GM23338 (cell line): Measurements from ENCODE around the gene CNTNAP2. TPM values are rescaled to one million over a fixed set of nuclear protein-coding genes. Genes with fewer than 3 reads are reported as not detected.
"Not testable (repeated sequence)": the region's sequence is repeated elsewhere in the genome, so short reads cannot be mapped to it uniquely, and the experiment has no call there.

Experiments used
- ATAC-seq: fragments of 200-7000 bp; cut with Tn5 transposase; 3 replicates; pipeline ENCODE4 v1.9.1; 2020
- DNase-seq: peaks from one replicate; pipeline ENCODE4 v3.0.0-alpha.2; 2015; ENCODE audit warnings: low spot score
- H2AFZ ChIP-seq: fragments of 200-600 bp; sonication (generic); 2 replicates; pipeline ENCODE4 v1.8.0; 2016; ENCODE audit warnings: antibody characterized with exemption, mild to moderate bottlenecking, moderate library complexity
- H3F3A ChIP-seq: fragments of 200-600 bp; sonication (generic); replicated peaks from 2 replicates; pipeline ENCODE4 v1.8.0; 2017; ENCODE audit warnings: antibody characterized with exemption, mixed run types, low read depth
- H3K27ac ChIP-seq: fragments of 200-600 bp; sonication (generic); 2 replicates; pipeline ENCODE4 v1.6.1; 2016; ENCODE audit warnings: low read depth
- H3K27me3 ChIP-seq: fragments of 200-600 bp; sonication (generic); 2 replicates; pipeline ENCODE4 v1.8.0; 2016; ENCODE audit warnings: mild to moderate bottlenecking, mixed run types, moderate library complexity; ENCODE audit not compliant: insufficient read depth
- H3K36me3 ChIP-seq: fragments of 200-600 bp; sonication (generic); 2 replicates; pipeline ENCODE4 v1.8.0; 2016; ENCODE audit warnings: mild to moderate bottlenecking; ENCODE audit not compliant: insufficient read depth
- H3K4me1 ChIP-seq: fragments of 200-600 bp; sonication (generic); 2 replicates; pipeline ENCODE4 v1.8.0; 2016; ENCODE audit warnings: mild to moderate bottlenecking, moderate library complexity; ENCODE audit not compliant: insufficient read depth
- H3K4me2 ChIP-seq: fragments of 200-600 bp; sonication (generic); 2 replicates; pipeline ENCODE4 v1.7.1; 2017; ENCODE audit warnings: mixed run types
- H3K4me3 ChIP-seq: fragments of 200-600 bp; sonication (generic); 2 replicates; pipeline ENCODE4 v1.6.1; 2016; ENCODE audit warnings: mixed run types
- H3K79me2 ChIP-seq: fragments of 200-600 bp; sonication (generic); replicated peaks from 2 replicates; pipeline ENCODE4 v1.8.0; 2017; ENCODE audit warnings: mild to moderate bottlenecking; ENCODE audit not compliant: insufficient read depth
- H3K9me2 ChIP-seq: fragments of 200-600 bp; sonication (generic); 2 replicates; pipeline ENCODE4 v1.8.0; 2017; ENCODE audit not compliant: insufficient read depth
- H4K20me1 ChIP-seq: fragments of 200-600 bp; sonication (generic); replicated peaks from 2 replicates; pipeline ENCODE4 v1.8.0; 2017; ENCODE audit warnings: mild to moderate bottlenecking; ENCODE audit not compliant: insufficient read depth
- H3K27ac Mint-ChIP-seq: 2 replicates; pipeline ENCODE4 v1.8.0; 2020; ENCODE audit warnings: inconsistent platforms, mild to moderate bottlenecking, moderate library complexity, mixed read lengths
- H3K27me3 Mint-ChIP-seq: 3 replicates; pipeline ENCODE4 v1.8.0; 2022; ENCODE audit warnings: low read depth, mild to moderate bottlenecking, moderate library complexity, mixed read lengths, inconsistent platforms; ENCODE audit not compliant: insufficient read depth, poor library complexity
- H3K36me3 Mint-ChIP-seq: 3 replicates; pipeline ENCODE4 v1.8.0; 2021; ENCODE audit warnings: low read depth, mild to moderate bottlenecking, inconsistent platforms, moderate library complexity, mixed read lengths
- H3K4me1 Mint-ChIP-seq: 3 replicates; pipeline ENCODE4 v1.8.0; 2020; ENCODE audit warnings: mild to moderate bottlenecking, inconsistent platforms, mixed read lengths
- H3K4me3 Mint-ChIP-seq: 3 replicates; pipeline ENCODE4 v1.8.0; 2021; ENCODE audit warnings: moderate library complexity, mild to moderate bottlenecking, inconsistent platforms, mixed read lengths
- H3K9me3 Mint-ChIP-seq: 3 replicates; pipeline ENCODE4 v1.8.0; 2020; ENCODE audit warnings: moderate library complexity, mild to moderate bottlenecking, inconsistent platforms, mixed read lengths
- CREB1 ChIP-seq: fragments of 250-450 bp; sonication (Bioruptor Pico); IDR thresholded peaks from 2 replicates; pipeline ENCODE4 v1.5.0; 2020; ENCODE audit warnings: low read depth, mild to moderate bottlenecking, moderate library complexity
- CTCF ChIP-seq, 2 experiments: fragments of 200-600 bp in 1 of 2; sonication (generic) in 1 of 2; conservative IDR thresholded peaks; 2 replicates each; pipeline versions ENCODE4 v1.5.1 to v1.6.1; 2016 to 2017; ENCODE audit warnings: antibody characterized with exemption in 2 of 2, low read depth in 2 of 2, mild to moderate bottlenecking in 2 of 2, moderate library complexity in 1 of 2
- NANOG ChIP-seq: IDR thresholded peaks from 2 replicates; pipeline ENCODE4 v1.6.1; 2016; ENCODE audit warnings: antibody characterized with exemption, borderline replicate concordance
- POLR2AphosphoS5 ChIP-seq: IDR thresholded peaks from 2 replicates; pipeline ENCODE4 v1.6.1; 2016; ENCODE audit warnings: antibody characterized with exemption, low read depth
- ZNF331 ChIP-seq: fragments of 250-450 bp; sonication (Bioruptor Pico); IDR thresholded peaks from 2 replicates; pipeline ENCODE4 v1.5.0; 2020; ENCODE audit warnings: low read depth, mild to moderate bottlenecking, moderate library complexity
- polyA plus RNA-seq: library from polyadenylated mRNA; unstranded; fragments of >200 nt; fragmentation: Nextera tagmentation; extraction: Ambion mirVana; gene quantifications from 2 replicates; pipeline ENCODE4 v1.2.1, GENCODE V29; 2016
- total RNA-seq: library from RNA; depleted of rRNA; stranded (reverse); fragments of >200 nt; shearing (Covaris generic); gene quantifications from 2 replicates; pipeline ENCODE4 v1.2.3, GENCODE V29; 2014
- TF ChIP-seq, protein P1 (sequence below): IDR thresholded peaks from one replicate; pipeline ENCODE4 v1.6.1; 2018; ENCODE audit warnings: antibody characterized with exemption; ENCODE audit not compliant: unreplicated experiment

The CNTNAP2 gene
- total and polyA plus RNA-seq, 2 experiments from 2014 or later: 38.2 to 61.3 TPM

DNA sequence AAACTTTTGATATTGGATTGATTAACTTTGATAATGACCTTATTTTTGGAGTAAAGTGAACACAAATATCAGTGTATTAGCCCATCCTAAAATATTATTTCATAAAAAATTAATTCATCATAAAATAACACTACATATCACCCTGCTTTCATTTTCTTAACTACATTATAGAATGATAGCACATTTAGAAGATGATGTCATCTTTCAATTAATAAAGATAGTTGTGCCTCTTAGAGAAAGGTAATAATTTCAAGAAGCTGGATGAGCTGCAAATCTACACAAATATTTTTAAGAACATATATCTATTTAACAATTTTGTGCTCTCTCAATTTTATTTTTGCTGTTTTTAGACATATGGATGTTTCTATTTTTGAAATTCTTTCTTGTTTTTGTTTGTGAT is 126.1 kb downstream of the CNTNAP2 start (continued):
- TF ChIP-seq, protein P1, sequence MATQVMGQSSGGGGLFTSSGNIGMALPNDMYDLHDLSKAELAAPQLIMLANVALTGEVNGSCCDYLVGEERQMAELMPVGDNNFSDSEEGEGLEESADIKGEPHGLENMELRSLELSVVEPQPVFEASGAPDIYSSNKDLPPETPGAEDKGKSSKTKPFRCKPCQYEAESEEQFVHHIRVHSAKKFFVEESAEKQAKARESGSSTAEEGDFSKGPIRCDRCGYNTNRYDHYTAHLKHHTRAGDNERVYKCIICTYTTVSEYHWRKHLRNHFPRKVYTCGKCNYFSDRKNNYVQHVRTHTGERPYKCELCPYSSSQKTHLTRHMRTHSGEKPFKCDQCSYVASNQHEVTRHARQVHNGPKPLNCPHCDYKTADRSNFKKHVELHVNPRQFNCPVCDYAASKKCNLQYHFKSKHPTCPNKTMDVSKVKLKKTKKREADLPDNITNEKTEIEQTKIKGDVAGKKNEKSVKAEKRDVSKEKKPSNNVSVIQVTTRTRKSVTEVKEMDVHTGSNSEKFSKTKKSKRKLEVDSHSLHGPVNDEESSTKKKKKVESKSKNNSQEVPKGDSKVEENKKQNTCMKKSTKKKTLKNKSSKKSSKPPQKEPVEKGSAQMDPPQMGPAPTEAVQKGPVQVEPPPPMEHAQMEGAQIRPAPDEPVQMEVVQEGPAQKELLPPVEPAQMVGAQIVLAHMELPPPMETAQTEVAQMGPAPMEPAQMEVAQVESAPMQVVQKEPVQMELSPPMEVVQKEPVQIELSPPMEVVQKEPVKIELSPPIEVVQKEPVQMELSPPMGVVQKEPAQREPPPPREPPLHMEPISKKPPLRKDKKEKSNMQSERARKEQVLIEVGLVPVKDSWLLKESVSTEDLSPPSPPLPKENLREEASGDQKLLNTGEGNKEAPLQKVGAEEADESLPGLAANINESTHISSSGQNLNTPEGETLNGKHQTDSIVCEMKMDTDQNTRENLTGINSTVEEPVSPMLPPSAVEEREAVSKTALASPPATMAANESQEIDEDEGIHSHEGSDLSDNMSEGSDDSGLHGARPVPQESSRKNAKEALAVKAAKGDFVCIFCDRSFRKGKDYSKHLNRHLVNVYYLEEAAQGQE: no peak
- TF ChIP-seq ZNF331 (CRISPR knock-in tag) (no peak), POLR2AphosphoS5 (no peak), CTCF (conservative IDR thresholded peaks at IDR 0.05; ENCODE audit: low read depth in 2 of 2) (no peak), CREB1 (CRISPR knock-in tag) (no peak)

DNA sequence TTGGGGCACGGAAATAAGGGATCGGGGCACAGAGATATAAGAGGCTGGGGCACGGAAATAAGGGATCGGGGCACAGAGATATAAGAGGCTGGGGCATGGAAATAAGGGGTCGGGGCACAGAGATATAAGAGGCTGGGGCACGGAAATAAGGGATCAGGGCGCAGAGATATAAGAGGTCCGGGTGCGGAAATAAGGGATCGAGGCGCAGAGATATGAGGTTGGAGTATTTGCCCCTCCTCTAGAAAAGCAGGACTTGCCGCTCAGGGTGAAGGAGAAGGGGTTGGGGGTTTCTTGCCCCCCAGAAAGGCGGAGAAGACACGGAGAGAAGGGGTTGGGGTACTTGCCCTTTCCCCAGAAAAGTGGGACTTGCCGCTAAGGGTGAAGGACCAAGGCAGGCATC is 131.4 kb downstream of the CNTNAP2 start:
- peak; percentile 75 for TF ChIP-seq CREB1 (CRISPR knock-in tag)
- H4K20me1 ChIP-seq, H3K27ac ChIP-seq, ATAC-seq, H3K9me2 ChIP-seq, H3K27me3 ChIP-seq, H2AFZ ChIP-seq, H3K9me3 Mint-ChIP-seq, H3F3A ChIP-seq, H3K36me3 ChIP-seq: not testable (repeated sequence)
- Mint-ChIP-seq H3K27ac (peak overlapping the region; percentile 93), H3K4me1 (peaks cover 50% of the 10 kb centered on the region), H3K36me3 (peaks cover 42% of the 10 kb centered on the region), H3K27me3 (peaks cover 19% of the 10 kb centered on the region), H3K4me3 (peak overlapping the region; percentile 99)
- H3K4me1 ChIP-seq: peaks cover 21% of the 10 kb centered on the region
- peak; percentile 21 for DNase-seq
- peak overlapping the region; percentile 79 for H3K4me3 ChIP-seq
- peak overlapping the region; percentile 82 for H3K4me2 ChIP-seq
- peaks cover 56% of the 10 kb centered on the region for H3K79me2 ChIP-seq

- TF ChIP-seq CREB1 (CRISPR knock-in tag) (0 out of 2 replicates have a peak, but pooled peaks have one; percentile 22), NANOG (0 out of 2 replicates have a peak, but pooled peaks have one; percentile 12)
- H3F3A ChIP-seq, H3K9me2 ChIP-seq, H3K27me3 ChIP-seq, H2AFZ ChIP-seq, H3K36me3 ChIP-seq, H4K20me1 ChIP-seq: not testable (repeated sequence)
- ATAC-seq (0 out of 3 replicates have a peak, but pooled peaks have one; percentile 28), DNase-seq (peak; percentile 66)
- H3K4me1 ChIP-seq: peaks cover 19% of the 10 kb centered on the region; the same call in 1 of the 2 replicates
- peak overlapping the region; percentile 82 for H3K4me2 ChIP-seq
- Mint-ChIP-seq H3K4me3 (peak overlapping the region; percentile 99), H3K36me3 (peaks cover 40% of the 10 kb centered on the region), H3K27ac (peak overlapping the region; percentile 93), H3K9me3 (peaks cover 11% of the 10 kb centered on the region), H3K4me1 (peaks cover 53% of the 10 kb centered on the region), H3K27me3 (peaks cover 19% of the 10 kb centered on the region)
- H3K27ac ChIP-seq: peak overlapping the region; percentile 53
- H3K79me2 ChIP-seq: peaks cover 49% of the 10 kb centered on the region
- peak overlapping the region; percentile 79 for H3K4me3 ChIP-seq
Measured at GRCh38 chr7:146248744-146249143, 132.1 kb downstream of the CNTNAP2 start.
